SU-DHL-6 (cell line): ENCODE measurements around the gene MAN1B1.

Experiments used
- H2AFZ ChIP-seq: fragments of 200-600 bp; sonication (generic); 2 replicates; pipeline ENCODE4 v1.6.1; 2014; ENCODE audit warnings: low read depth, mild to moderate bottlenecking, moderate library complexity, mixed read lengths, antibody characterized with exemption, low read length; ENCODE audit not compliant: severe bottlenecking
- H3F3A ChIP-seq: fragments of 200-600 bp; shearing (Covaris generic); 2 replicates; pipeline ENCODE4 v1.6.0; 2016; ENCODE audit warnings: antibody characterized with exemption, mild to moderate bottlenecking; ENCODE audit not compliant: insufficient read depth
- H3K27ac ChIP-seq: fragments of 200-600 bp; sonication (generic); 2 replicates; pipeline ENCODE4 v1.5.1; 2016; ENCODE audit warnings: low read depth, mild to moderate bottlenecking, low read length, moderate library complexity, mixed read lengths
- H3K27me3 ChIP-seq: fragments of 200-600 bp; sonication (generic), shearing (Covaris generic); 2 replicates; pipeline ENCODE4 v1.6.0; 2014; ENCODE audit warnings: mild to moderate bottlenecking, low read length
- H3K36me3 ChIP-seq: fragments of 200-600 bp; sonication (generic); 2 replicates; pipeline ENCODE4 v1.6.1; 2014; ENCODE audit warnings: mild to moderate bottlenecking, low read length, mixed read lengths
- H3K4me2 ChIP-seq: fragments of 300-600, 200-600 bp; shearing (Covaris generic), sonication (generic); 2 replicates; pipeline ENCODE4 v1.6.0; 2014; ENCODE audit warnings: low read length, low read depth, mild to moderate bottlenecking; ENCODE audit not compliant: poor library complexity, severe bottlenecking
- H3K4me3 ChIP-seq: fragments of 200-600 bp; sonication (generic); 2 replicates; pipeline ENCODE4 v1.5.1; 2014; ENCODE audit warnings: antibody characterized with exemption, low read length, mild to moderate bottlenecking, mixed read lengths; ENCODE audit not compliant: insufficient read depth, poor library complexity, severe bottlenecking
- H3K79me2 ChIP-seq: fragments of 200-600 bp; sonication (generic); 2 replicates; pipeline ENCODE4 v1.6.1; 2014; ENCODE audit warnings: mild to moderate bottlenecking, low read length, moderate library complexity; ENCODE audit not compliant: insufficient read depth
- H3K9ac ChIP-seq: fragments of 200-600 bp; sonication (generic); 2 replicates; pipeline ENCODE4 v1.7.0; 2014; ENCODE audit warnings: mild to moderate bottlenecking, low read length
- H3K9me2 ChIP-seq: fragments of 200-600 bp; sonication (generic); replicated peaks from 2 replicates; pipeline ENCODE4 v1.6.1; 2014; ENCODE audit warnings: low read length; ENCODE audit not compliant: insufficient read depth
- H3K9me3 ChIP-seq: fragments of 200-600 bp; sonication (generic); 2 replicates; pipeline ENCODE4 v1.6.1; 2014; ENCODE audit warnings: low read length, mixed read lengths; ENCODE audit not compliant: insufficient read depth
- H4K20me1 ChIP-seq: fragments of 200-600 bp; sonication (generic); 2 replicates; pipeline ENCODE4 v1.6.1; 2014; ENCODE audit warnings: low read depth, mild to moderate bottlenecking, antibody characterized with exemption, low read length, moderate library complexity, mixed read lengths
- EZH2phosphoT487 ChIP-seq: fragments of 200-600 bp; sonication (generic), shearing (Covaris generic); conservative IDR thresholded peaks from 2 replicates; pipeline ENCODE4 v1.6.1; 2018; ENCODE audit warnings: mild to moderate bottlenecking, antibody characterized with exemption, low read length, moderate library complexity, mixed read lengths
- TF ChIP-seq, protein P1 (sequence below): fragments of 200-600 bp; sonication (generic); IDR thresholded peaks from one replicate; pipeline ENCODE4 v1.5.1; 2017; ENCODE audit warnings: antibody characterized with exemption, mild to moderate bottlenecking, low read length, moderate library complexity; ENCODE audit not compliant: insufficient read depth, poor library complexity, severe bottlenecking

MAN1B1 gene

DNA sequence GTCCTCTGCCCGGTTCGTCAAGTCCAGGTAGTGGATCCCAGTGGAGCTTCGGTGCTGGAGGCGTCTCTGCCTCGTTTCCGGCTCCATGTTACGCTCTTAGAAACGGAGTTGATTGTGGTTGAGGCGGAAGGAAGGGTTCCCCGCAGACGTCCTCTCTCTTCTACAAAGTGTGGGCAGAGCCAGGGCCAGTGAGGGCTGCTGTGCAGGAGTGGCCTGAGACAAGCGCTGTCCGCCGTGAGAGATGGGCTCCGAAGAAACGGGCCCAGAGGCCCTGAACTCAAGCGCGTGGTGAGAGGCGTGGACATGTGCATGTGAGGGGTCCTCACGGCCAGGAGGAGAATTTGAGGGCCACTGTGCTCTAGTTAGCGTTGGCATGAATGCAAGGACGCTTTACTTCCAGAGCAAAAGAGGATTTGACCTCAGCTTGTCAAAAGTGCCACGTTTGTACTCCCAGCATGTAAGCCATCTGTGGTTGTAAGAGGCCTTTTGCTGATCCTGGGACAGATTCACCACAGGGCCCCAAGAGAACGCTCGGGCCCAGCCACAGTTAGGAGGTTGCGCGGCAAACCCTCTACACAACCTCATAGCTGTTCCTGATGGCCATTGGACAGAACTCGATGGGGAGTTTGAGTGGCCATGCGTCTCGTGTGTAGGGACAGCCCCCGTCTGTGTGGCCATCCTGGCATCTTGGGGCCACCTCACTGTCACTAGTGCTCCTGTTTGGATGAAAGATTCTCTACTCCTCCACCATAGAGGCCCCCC, 10.2 kb downstream of the MAN1B1 start:
- peaks cover 12% of the 10 kb centered on the region for H3K36me3 ChIP-seq
- no peak overlapping the region for H3K9ac ChIP-seq
- no peaks in the 10 kb centered on the region for H3K27me3 ChIP-seq
- no peak overlapping the region for H3K4me3 ChIP-seq
- no peaks in the 10 kb centered on the region for H4K20me1 ChIP-seq
- TF ChIP-seq EZH2phosphoT487 = no peak
- TF ChIP-seq, protein P1, sequence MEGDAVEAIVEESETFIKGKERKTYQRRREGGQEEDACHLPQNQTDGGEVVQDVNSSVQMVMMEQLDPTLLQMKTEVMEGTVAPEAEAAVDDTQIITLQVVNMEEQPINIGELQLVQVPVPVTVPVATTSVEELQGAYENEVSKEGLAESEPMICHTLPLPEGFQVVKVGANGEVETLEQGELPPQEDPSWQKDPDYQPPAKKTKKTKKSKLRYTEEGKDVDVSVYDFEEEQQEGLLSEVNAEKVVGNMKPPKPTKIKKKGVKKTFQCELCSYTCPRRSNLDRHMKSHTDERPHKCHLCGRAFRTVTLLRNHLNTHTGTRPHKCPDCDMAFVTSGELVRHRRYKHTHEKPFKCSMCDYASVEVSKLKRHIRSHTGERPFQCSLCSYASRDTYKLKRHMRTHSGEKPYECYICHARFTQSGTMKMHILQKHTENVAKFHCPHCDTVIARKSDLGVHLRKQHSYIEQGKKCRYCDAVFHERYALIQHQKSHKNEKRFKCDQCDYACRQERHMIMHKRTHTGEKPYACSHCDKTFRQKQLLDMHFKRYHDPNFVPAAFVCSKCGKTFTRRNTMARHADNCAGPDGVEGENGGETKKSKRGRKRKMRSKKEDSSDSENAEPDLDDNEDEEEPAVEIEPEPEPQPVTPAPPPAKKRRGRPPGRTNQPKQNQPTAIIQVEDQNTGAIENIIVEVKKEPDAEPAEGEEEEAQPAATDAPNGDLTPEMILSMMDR = no peak
- H3K9me3 ChIP-seq = peaks cover 8% of the 10 kb centered on the region; the same call in 1 of the 2 replicates
- no peak overlapping the region for H2AFZ ChIP-seq
- H3K79me2 ChIP-seq = no peaks in the 10 kb centered on the region
- H3K9me2 ChIP-seq = no peaks in the 10 kb centered on the region
- H3K4me2 ChIP-seq = no peak overlapping the region
- no peaks in the 10 kb centered on the region for H3F3A ChIP-seq
- H3K27ac ChIP-seq = no peak overlapping the region

DNA sequence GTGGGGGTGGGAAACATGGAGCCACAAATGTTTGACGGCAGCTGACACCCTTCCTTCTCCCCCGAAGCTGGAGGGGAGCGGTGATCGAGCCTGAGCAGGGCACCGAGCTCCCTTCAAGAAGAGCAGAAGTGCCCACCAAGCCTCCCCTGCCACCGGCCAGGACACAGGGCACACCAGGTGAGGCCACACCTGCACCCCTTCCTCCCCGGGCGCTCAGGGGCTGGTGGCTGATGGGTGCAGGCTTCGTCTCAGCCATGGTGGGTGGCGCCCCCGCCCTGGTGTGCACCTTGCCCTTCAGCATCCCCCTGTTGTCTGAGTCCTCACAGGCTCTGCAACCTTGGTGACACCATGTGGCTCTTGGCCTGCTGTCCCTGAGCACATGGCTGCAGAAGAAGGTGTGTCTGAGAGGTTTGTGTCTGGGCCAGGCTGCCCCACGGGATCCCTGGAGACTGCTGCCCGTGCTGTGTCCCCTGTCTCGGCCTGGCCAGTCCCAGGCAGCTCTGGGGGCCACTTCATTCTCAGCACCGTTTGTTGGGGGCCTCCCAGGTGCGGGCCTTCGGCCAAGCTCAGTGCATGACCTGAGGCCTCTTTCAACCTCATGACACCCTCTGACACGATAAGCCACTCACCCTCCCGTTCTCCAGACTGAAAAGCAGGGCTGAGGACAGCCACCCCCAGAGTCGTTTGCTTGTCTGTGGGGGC, 11.1 kb downstream of the MAN1B1 start:
- Histone ChIP-seq H3K27me3 (no peaks in the 10 kb centered on the region), H3K36me3 (peaks cover 22% of the 10 kb centered on the region), H3K9me2 (no peaks in the 10 kb centered on the region), H3K4me2 (no peak overlapping the region), H3K27ac (no peak overlapping the region), H3K9me3 (peaks cover 17% of the 10 kb centered on the region; the same call in 1 of the 2 replicates), H3F3A (no peaks in the 10 kb centered on the region), H3K79me2 (no peaks in the 10 kb centered on the region), H3K9ac (no peak overlapping the region), H3K4me3 (no peak overlapping the region), H4K20me1 (no peaks in the 10 kb centered on the region), H2AFZ (no peak overlapping the region)
- TF ChIP-seq, protein P1 = no peak
- no peak for TF ChIP-seq EZH2phosphoT487

DNA sequence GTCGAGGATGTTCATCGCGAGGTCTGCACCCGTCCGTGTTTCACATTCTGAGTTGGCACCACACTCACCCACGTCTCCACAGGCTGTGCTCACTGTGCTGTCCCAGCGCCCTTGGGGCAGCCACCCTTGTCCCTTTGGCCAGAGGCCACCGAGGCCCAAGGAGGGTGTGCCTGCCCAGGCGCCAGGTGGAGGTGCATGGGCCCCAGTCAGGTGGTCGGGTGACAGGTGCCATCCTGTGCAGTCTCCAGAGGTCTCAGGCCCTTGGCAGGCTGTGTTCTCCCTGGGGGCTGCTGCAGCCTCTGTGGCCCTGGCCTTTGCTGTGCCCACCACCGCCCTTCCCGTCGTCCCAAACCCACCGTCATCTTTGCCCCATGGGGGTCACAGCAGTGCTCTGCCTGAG, 12.4 kb downstream of the MAN1B1 start:
- Histone ChIP-seq H3K27ac (no peak overlapping the region), H2AFZ (no peak overlapping the region), H3K4me3 (no peak overlapping the region), H3F3A (no peaks in the 10 kb centered on the region), H4K20me1 (no peaks in the 10 kb centered on the region), H3K79me2 (no peaks in the 10 kb centered on the region), H3K9me3 (peaks cover 23% of the 10 kb centered on the region; the same call in 1 of the 2 replicates), H3K9ac (no peak overlapping the region), H3K9me2 (no peaks in the 10 kb centered on the region), H3K4me2 (no peak overlapping the region), H3K36me3 (peaks cover 31% of the 10 kb centered on the region), H3K27me3 (no peaks in the 10 kb centered on the region)
- no peak for TF ChIP-seq EZH2phosphoT487
- TF ChIP-seq, protein P1 = no peak
